OCI-LY1 (cell line): ENCODE results near the gene LRRC73.

ENCODE experiments used
- CTCF ChIP-seq: fragments of 200-600 bp; sonication (generic), shearing (Covaris generic); IDR thresholded peaks from 2 replicates; pipeline ENCODE4 v1.5.1; 2017; ENCODE audit warnings: mild to moderate bottlenecking, antibody characterized with exemption, low read length, moderate library complexity, mixed read lengths
- EZH2 ChIP-seq: fragments of 200-600 bp; sonication (generic), shearing (Covaris generic); IDR thresholded peaks from 2 replicates; pipeline ENCODE4 v1.8.0; 2017; ENCODE audit warnings: borderline replicate concordance, mixed run types, mild to moderate bottlenecking, antibody characterized with exemption, low read length, moderate library complexity, mixed read lengths

DNA sequence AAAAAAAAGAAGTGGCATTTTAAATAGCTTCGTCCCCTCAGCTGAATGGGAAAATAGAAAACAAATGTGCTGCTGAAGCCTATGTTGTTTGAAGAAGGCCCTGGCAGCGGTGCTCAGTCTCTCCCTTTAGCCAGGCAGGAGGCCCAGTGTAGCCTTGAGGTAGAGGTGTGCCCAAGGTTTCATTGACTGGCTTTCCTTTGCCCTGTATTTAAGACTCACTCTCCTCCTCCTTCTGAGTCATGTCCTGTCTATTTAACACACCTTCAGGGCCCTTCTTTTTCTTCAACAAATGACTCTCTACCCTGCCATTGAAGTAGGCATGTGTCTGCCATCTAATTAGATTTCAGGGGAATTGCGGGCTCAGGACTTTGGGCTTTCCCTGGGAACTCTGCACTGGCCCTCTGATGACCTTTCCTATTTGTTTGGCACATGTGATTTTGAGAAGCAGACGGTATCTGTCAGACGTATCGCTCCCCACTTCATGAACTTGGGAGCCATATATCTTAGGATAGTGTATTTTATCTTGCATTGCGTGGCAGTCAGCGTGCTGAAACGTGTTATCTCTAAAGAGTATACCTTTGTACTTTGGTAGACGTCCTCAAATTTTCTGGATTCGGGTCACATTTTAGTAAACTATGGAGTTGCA lies 28.4 kb downstream of the LRRC73 start:
- TF ChIP-seq EZH2: no peak
- TF ChIP-seq CTCF: no peak
